ENCODE data around the gene CEP164.

Gene CEP164

GRCh38 chr11:117408356-117408755 is 80.7 kb downstream of the CEP164 start:
- TF ChIP-seq ZNF585B (tag by site-specific recombination; IDR thresholded peaks at IDR 0.05) (no peak), ZNF280D (tag by site-specific recombination; IDR thresholded peaks at IDR 0.05) (no peak), ZSCAN5A (tag by site-specific recombination; IDR thresholded peaks at IDR 0.05) (no peak), ZNF670 (tag by site-specific recombination; IDR thresholded peaks at IDR 0.05; ENCODE audit: low read depth) (no peak), CTCF (tag by site-specific recombination; IDR thresholded peaks at IDR 0.05) (no peak), ZNF394 (tag by site-specific recombination; IDR thresholded peaks at IDR 0.05; ENCODE audit: borderline replicate concordance) (no peak), ZNF488 (tag by site-specific recombination; IDR thresholded peaks at IDR 0.05) (no peak), ZNF501 (tag by site-specific recombination; IDR thresholded peaks at IDR 0.05) (no peak)
- Histone ChIP-seq H3K4me3 (ENCODE audit: low read depth, low read length) (no peak overlapping the region), H3K9me3 (ENCODE audit: control insufficient read depth, insufficient read depth, low read depth, low read length) (no peaks in the 10 kb centered on the region), H3K36me3 (ENCODE audit: control insufficient read depth in 2 of 2, insufficient read depth in 1 of 2, low read length in 2 of 2) (peaks cover 0 to 58% of the 10 kb centered on the region in 2 experiments; a peak in 1 of 3 replicates), H3K4me1 (ENCODE audit: control insufficient read depth, insufficient read depth, low read length) (no peaks in the 10 kb centered on the region), H3K27ac (ENCODE audit: extremely low read depth, low read depth, low read length) (no peak overlapping the region)
- ChIA-PET POLR2A (no interaction called here), CTCF (no interaction called here)

GRCh38 chr11:117409511-117409910 is 81.9 kb downstream of the CEP164 start:
- POLR2A ChIA-PET = no interaction called here
- CTCF ChIA-PET = interaction anchor here (2.7 to 3.4 kb wide), 2 partner anchors 16 to 399 kb away, joined by 9 to 26 read pairs; no protein-coding TSS in a partner anchor
- peaks cover 0 to 56% of the 10 kb centered on the region in 2 experiments; a peak in 1 of 3 replicates for H3K36me3 ChIP-seq (ENCODE audit: control insufficient read depth in 2 of 2, insufficient read depth in 1 of 2, low read length in 2 of 2)

More at GRCh38 chr11:117409511-117409910, 81.9 kb downstream of the CEP164 start:
- H3K4me3 ChIP-seq (ENCODE audit: low read depth, low read length) = no peak overlapping the region
- no peak overlapping the region for H3K27ac ChIP-seq (ENCODE audit: extremely low read depth, low read depth, low read length)
- no peaks in the 10 kb centered on the region for H3K4me1 ChIP-seq (ENCODE audit: control insufficient read depth, insufficient read depth, low read length)
- TF ChIP-seq ZNF664 (tag by site-specific recombination; IDR thresholded peaks at IDR 0.05) (no peak), ZNF426 (tag by site-specific recombination; IDR thresholded peaks at IDR 0.05) (no peak), ZNF133 (tag by site-specific recombination; IDR thresholded peaks at IDR 0.05) (no peak), ZNF280D (tag by site-specific recombination; IDR thresholded peaks at IDR 0.05) (no peak), ZIC2 (tag by site-specific recombination; IDR thresholded peaks at IDR 0.05) (no peak), ZSCAN16 (tag by site-specific recombination; IDR thresholded peaks at IDR 0.05) (no peak), ZNF324 (tag by site-specific recombination; IDR thresholded peaks at IDR 0.05) (no peak), ZNF555 (tag by site-specific recombination; conservative IDR thresholded peaks at IDR 0.05) (no peak)
- H3K9me3 ChIP-seq (ENCODE audit: control insufficient read depth, insufficient read depth, low read depth, low read length) = no peaks in the 10 kb centered on the region

Measured in HEK293 (cell line).